ENCODE data around the gene DTNB.

The DTNB gene

GRCh38 chr2:25632396-25632795, 41.0 kb downstream of the DTNB start:
- Histone ChIP-seq H3K27ac (no peak overlapping the region), H3K9ac (ENCODE audit: insufficient read length) (no peak overlapping the region), H3K4me3 (no peak overlapping the region), H3K9me3 (ENCODE audit: low read depth, low read length) (no peaks in the 10 kb centered on the region), H3K36me3 (ENCODE audit: insufficient read depth, low read length) (peaks cover 8% of the 10 kb centered on the region)
- DNase-seq (ENCODE audit: low read depth, low spot score) = no peak
- no peak for TF ChIP-seq FOXP2 (optimal IDR thresholded peaks at IDR 0.05; ENCODE audit: control extremely low read depth, extremely low read length, insufficient read depth)
- TF ChIP-seq EZH2 (IDR thresholded peaks at IDR 0.05) = no peak

GRCh38 chr2:25624635-25625034, 48.7 kb downstream of the DTNB start:
- no peak overlapping the region for H3K9ac ChIP-seq (ENCODE audit: insufficient read length)
- no peaks in the 10 kb centered on the region for H3K9me3 ChIP-seq (ENCODE audit: low read depth, low read length)
- no peak overlapping the region for H3K4me3 ChIP-seq
- no peak overlapping the region for H3K27ac ChIP-seq
- TF ChIP-seq POLR2AphosphoS5 (IDR thresholded peaks at IDR 0.05; ENCODE audit: borderline replicate concordance, low read depth, low read length) (no peak), FOXP2 (optimal IDR thresholded peaks at IDR 0.05; ENCODE audit: control extremely low read depth, extremely low read length, insufficient read depth) (no peak), EZH2 (IDR thresholded peaks at IDR 0.05) (no peak)
- peaks cover 24% of the 10 kb centered on the region for H3K36me3 ChIP-seq (ENCODE audit: insufficient read depth, low read length)
- no peak for DNase-seq (ENCODE audit: low read depth, low spot score)

- Histone ChIP-seq H3K36me3 (ENCODE audit: insufficient read depth, low read length) (peaks cover 23% of the 10 kb centered on the region), H3K27ac (no peak overlapping the region), H3K4me3 (no peak overlapping the region), H3K9me3 (ENCODE audit: low read depth, low read length) (no peaks in the 10 kb centered on the region), H3K9ac (ENCODE audit: insufficient read length) (no peak overlapping the region)
- TF ChIP-seq EZH2 (IDR thresholded peaks at IDR 0.05) = no peak
- DNase-seq (ENCODE audit: low read depth, low spot score) = no peak
Measured at GRCh38 chr2:25623361-25623760, 50.0 kb downstream of the DTNB start.

- no peak overlapping the region for H3K4me3 ChIP-seq
- TF ChIP-seq POLR2AphosphoS5 (IDR thresholded peaks at IDR 0.05; ENCODE audit: borderline replicate concordance, low read depth, low read length) (no peak), FOXP2 (optimal IDR thresholded peaks at IDR 0.05; ENCODE audit: control extremely low read depth, extremely low read length, insufficient read depth) (no peak), EZH2 (IDR thresholded peaks at IDR 0.05) (no peak)
- H3K27ac ChIP-seq = no peak overlapping the region
Measured at GRCh38 chr2:25620711-25621110, 52.7 kb downstream of the DTNB start.

GRCh38 chr2:25620077-25620476, 53.3 kb downstream of the DTNB start:
- H3K9me3 ChIP-seq (ENCODE audit: low read depth, low read length) = no peaks in the 10 kb centered on the region
- H3K36me3 ChIP-seq (ENCODE audit: insufficient read depth, low read length) = no peaks in the 10 kb centered on the region
- DNase-seq (ENCODE audit: low read depth, low spot score) = no peak
- no peak overlapping the region for H3K9ac ChIP-seq (ENCODE audit: insufficient read length)
- no peak overlapping the region for H3K4me3 ChIP-seq
- H3K27ac ChIP-seq = no peak overlapping the region
- no peak for TF ChIP-seq POLR2AphosphoS5 (IDR thresholded peaks at IDR 0.05; ENCODE audit: borderline replicate concordance, low read depth, low read length)
- TF ChIP-seq EZH2 (IDR thresholded peaks at IDR 0.05) = no peak
- no peak for TF ChIP-seq FOXP2 (optimal IDR thresholded peaks at IDR 0.05; ENCODE audit: control extremely low read depth, extremely low read length, insufficient read depth)

More at GRCh38 chr2:25620711-25621110, 52.7 kb downstream of the DTNB start:
- Histone ChIP-seq H3K9me3 (ENCODE audit: low read depth, low read length) (no peaks in the 10 kb centered on the region), H3K9ac (ENCODE audit: insufficient read length) (no peak overlapping the region), H3K36me3 (ENCODE audit: insufficient read depth, low read length) (peaks cover 6% of the 10 kb centered on the region; the same call in 1 of the 2 replicates)
- DNase-seq (ENCODE audit: low read depth, low spot score) = no peak

GRCh38 chr2:25619185-25619584, 54.2 kb downstream of the DTNB start:
- H3K9ac ChIP-seq (ENCODE audit: insufficient read length) = no peak overlapping the region
- H3K4me3 ChIP-seq = no peak overlapping the region
- DNase-seq (ENCODE audit: low read depth, low spot score) = no peak
- 0 out of 2 replicates have a peak, but pooled peaks cover 1% of the 10 kb centered on the region for H3K36me3 ChIP-seq (ENCODE audit: insufficient read depth, low read length)
- H3K27ac ChIP-seq = no peak overlapping the region; the same call in 1 of the 2 replicates
- no peaks in the 10 kb centered on the region for H3K9me3 ChIP-seq (ENCODE audit: low read depth, low read length)
- TF ChIP-seq FOXP2 (optimal IDR thresholded peaks at IDR 0.05; ENCODE audit: control extremely low read depth, extremely low read length, insufficient read depth) (no peak), EZH2 (IDR thresholded peaks at IDR 0.05) (no peak)

- DNase-seq (ENCODE audit: low read depth, low spot score) = no peak
- H3K9me3 ChIP-seq (ENCODE audit: low read depth, low read length) = no peaks in the 10 kb centered on the region
- no peak overlapping the region for H3K4me3 ChIP-seq
- H3K36me3 ChIP-seq (ENCODE audit: insufficient read depth, low read length) = 0 out of 2 replicates have a peak, but pooled peaks cover 5% of the 10 kb centered on the region
- TF ChIP-seq EZH2 (IDR thresholded peaks at IDR 0.05) (no peak), POLR2AphosphoS5 (IDR thresholded peaks at IDR 0.05; ENCODE audit: borderline replicate concordance, low read depth, low read length) (no peak), FOXP2 (optimal IDR thresholded peaks at IDR 0.05; ENCODE audit: control extremely low read depth, extremely low read length, insufficient read depth) (no peak)
- no peak overlapping the region for H3K9ac ChIP-seq (ENCODE audit: insufficient read length)
- no peak overlapping the region for H3K27ac ChIP-seq
Measured at GRCh38 chr2:25618676-25619075, 54.7 kb downstream of the DTNB start.

GRCh38 chr2:25617948-25618646, 55.3 kb downstream of the DTNB start:
- DNase-seq (ENCODE audit: low read depth, low spot score) = no peak

GRCh38 chr2:25615920-25616319, 57.5 kb downstream of the DTNB start:
- no peak for DNase-seq (ENCODE audit: low read depth, low spot score)
- Histone ChIP-seq H3K9me3 (ENCODE audit: low read depth, low read length) (no peaks in the 10 kb centered on the region), H3K4me3 (no peak overlapping the region), H3K36me3 (ENCODE audit: insufficient read depth, low read length) (0 out of 2 replicates have a peak, but pooled peaks cover 5% of the 10 kb centered on the region), H3K9ac (ENCODE audit: insufficient read length) (no peak overlapping the region), H3K27ac (0 out of 2 replicates have a peak overlapping the region, but pooled peaks have one; percentile 27)
- TF ChIP-seq FOXP2 (optimal IDR thresholded peaks at IDR 0.05; ENCODE audit: control extremely low read depth, extremely low read length, insufficient read depth) (no peak), EZH2 (IDR thresholded peaks at IDR 0.05) (no peak), POLR2AphosphoS5 (IDR thresholded peaks at IDR 0.05; ENCODE audit: borderline replicate concordance, low read depth, low read length) (no peak)

More at GRCh38 chr2:25617948-25618646, 55.3 kb downstream of the DTNB start:
- Histone ChIP-seq H3K9ac (ENCODE audit: insufficient read length) (no peak overlapping the region), H3K36me3 (ENCODE audit: insufficient read depth, low read length) (0 out of 2 replicates have a peak, but pooled peaks cover 5% of the 10 kb centered on the region), H3K9me3 (ENCODE audit: low read depth, low read length) (no peaks in the 10 kb centered on the region), H3K27ac (no peak overlapping the region), H3K4me3 (no peak overlapping the region)
- TF ChIP-seq EZH2 (IDR thresholded peaks at IDR 0.05) (no peak), POLR2AphosphoS5 (IDR thresholded peaks at IDR 0.05; ENCODE audit: borderline replicate concordance, low read depth, low read length) (no peak), FOXP2 (optimal IDR thresholded peaks at IDR 0.05; ENCODE audit: control extremely low read depth, extremely low read length, insufficient read depth) (no peak)
